Breast epithelium (tissue), 3 donors: ENCODE results near the gene PANK2.
"Not testable (repeated sequence)": the region's sequence is repeated elsewhere in the genome, so short reads cannot be mapped to it uniquely, and the experiment has no call there.

Experiments used
- CTCF ChIP-seq, 3 donors: fragments of 450-650 bp; IDR thresholded peaks; one replicate each; pipeline ENCODE4 v1.5.1; 2016 to 2017; ENCODE audit warnings: antibody characterized with exemption in 3 of 3, mild to moderate bottlenecking in 3 of 3, moderate library complexity in 3 of 3
- POLR2A ChIP-seq: fragments of 450-650 bp; IDR thresholded peaks from one replicate; pipeline ENCODE4 v1.6.1; 2016; ENCODE audit warnings: antibody characterized with exemption, mild to moderate bottlenecking, moderate library complexity
- POLR2AphosphoS5 ChIP-seq, 3 donors: sonication (generic); formaldehyde crosslinking; IDR thresholded peaks; one replicate each; pipeline ENCODE4 v1.6.1; 2017; ENCODE audit warnings: antibody characterized with exemption in 3 of 3

- TF ChIP-seq CTCF (IDR thresholded peaks at IDR 0.05); POLR2A; POLR2AphosphoS5 (IDR thresholded peaks at IDR 0.05): not testable (repeated sequence)
Measured at GRCh38 chr20:3972631-3973030, 83.4 kb downstream of the PANK2 start.
